SU-DHL-6 (cell line): ENCODE measurements around the gene SLC39A10.

ENCODE experiments used
- EZH2phosphoT487 ChIP-seq: fragments of 200-600 bp; sonication (generic), shearing (Covaris generic); conservative IDR thresholded peaks from 2 replicates; pipeline ENCODE4 v1.6.1; 2018; ENCODE audit warnings: mild to moderate bottlenecking, antibody characterized with exemption, low read length, moderate library complexity, mixed read lengths
- TF ChIP-seq, protein P1 (sequence below): fragments of 200-600 bp; sonication (generic); IDR thresholded peaks from one replicate; pipeline ENCODE4 v1.5.1; 2017; ENCODE audit warnings: antibody characterized with exemption, mild to moderate bottlenecking, low read length, moderate library complexity; ENCODE audit not compliant: insufficient read depth, poor library complexity, severe bottlenecking

DNA sequence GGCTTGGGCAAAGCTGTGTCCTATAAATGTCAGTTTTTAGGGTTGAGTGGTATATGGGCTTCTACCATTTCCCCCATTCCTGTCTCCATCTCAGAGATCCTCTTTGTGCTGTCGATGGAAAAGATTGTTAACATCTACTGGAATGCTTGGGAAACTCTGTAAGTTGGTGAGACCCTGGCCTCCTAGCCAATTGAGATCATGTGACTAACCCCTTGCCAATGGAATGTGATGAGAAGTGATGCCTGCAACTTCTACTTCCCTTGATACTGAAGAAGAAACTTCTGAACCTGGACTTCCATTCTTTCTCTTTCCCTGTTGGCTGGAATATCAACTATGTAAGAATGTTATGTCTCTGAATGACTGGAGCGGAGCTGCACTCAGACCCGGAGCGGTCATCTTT lies 14.5 kb downstream of the SLC39A10 start:
- TF ChIP-seq, protein P1, sequence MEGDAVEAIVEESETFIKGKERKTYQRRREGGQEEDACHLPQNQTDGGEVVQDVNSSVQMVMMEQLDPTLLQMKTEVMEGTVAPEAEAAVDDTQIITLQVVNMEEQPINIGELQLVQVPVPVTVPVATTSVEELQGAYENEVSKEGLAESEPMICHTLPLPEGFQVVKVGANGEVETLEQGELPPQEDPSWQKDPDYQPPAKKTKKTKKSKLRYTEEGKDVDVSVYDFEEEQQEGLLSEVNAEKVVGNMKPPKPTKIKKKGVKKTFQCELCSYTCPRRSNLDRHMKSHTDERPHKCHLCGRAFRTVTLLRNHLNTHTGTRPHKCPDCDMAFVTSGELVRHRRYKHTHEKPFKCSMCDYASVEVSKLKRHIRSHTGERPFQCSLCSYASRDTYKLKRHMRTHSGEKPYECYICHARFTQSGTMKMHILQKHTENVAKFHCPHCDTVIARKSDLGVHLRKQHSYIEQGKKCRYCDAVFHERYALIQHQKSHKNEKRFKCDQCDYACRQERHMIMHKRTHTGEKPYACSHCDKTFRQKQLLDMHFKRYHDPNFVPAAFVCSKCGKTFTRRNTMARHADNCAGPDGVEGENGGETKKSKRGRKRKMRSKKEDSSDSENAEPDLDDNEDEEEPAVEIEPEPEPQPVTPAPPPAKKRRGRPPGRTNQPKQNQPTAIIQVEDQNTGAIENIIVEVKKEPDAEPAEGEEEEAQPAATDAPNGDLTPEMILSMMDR = no peak
- no peak for TF ChIP-seq EZH2phosphoT487
